ACHN (cell line): ENCODE results near the gene SPTBN4.
"Not testable (repeated sequence)": the region's sequence is repeated elsewhere in the genome, so short reads cannot be mapped to it uniquely, and the experiment has no call there.

Source experiments
- DNase-seq: peaks from one replicate; pipeline ENCODE4 v3.0.0-alpha.2; 2015
- in situ Hi-C: cut with HindIII; loops from 2 replicates; pipeline ENCODE4 v1.10.0; 2017; ENCODE audit warnings: low sequenced_read_pairs, low pct_ligation_motif_present, low pct_unique_long_range_greater_than_20kb

Gene SPTBN4

GRCh38 chr19:40589591-40590429 lies 123.0 kb downstream of the SPTBN4 start:
- DNase-seq, result no peak
- in situ Hi-C loops, result no loop called here

GRCh38 chr19:40590464-40591265 lies 123.9 kb downstream of the SPTBN4 start:
- in situ Hi-C loops, result no loop called here

GRCh38 chr19:40591724-40592123 lies 124.9 kb downstream of the SPTBN4 start:
- in situ Hi-C loops, DNase-seq: not testable (repeated sequence)

More at GRCh38 chr19:40590464-40591265, 123.9 kb downstream of the SPTBN4 start:
- DNase-seq, result no peak

- in situ Hi-C loops, result no loop called here
- peak; percentile 63 for DNase-seq
Observed at GRCh38 chr19:40592170-40592569, 125.4 kb downstream of the SPTBN4 start.

- no peak for DNase-seq
- in situ Hi-C loops, result no loop called here
Observed at GRCh38 chr19:40594255-40594654, 127.5 kb downstream of the SPTBN4 start.

GRCh38 chr19:40594657-40595091 lies 127.9 kb downstream of the SPTBN4 start:
- DNase-seq, result peak; percentile 60
- in situ Hi-C loops, result no loop called here

- peak; percentile 75 for DNase-seq
- in situ Hi-C loops, result no loop called here
Observed at GRCh38 chr19:40596608-40597328, 130.0 kb downstream of the SPTBN4 start.

- DNase-seq, result no peak
- in situ Hi-C loops, result no loop called here
Observed at GRCh38 chr19:40597329-40597838, 130.6 kb downstream of the SPTBN4 start.

GRCh38 chr19:40598121-40598917 lies 131.5 kb downstream of the SPTBN4 start:
- DNase-seq, result peak; percentile 87
- in situ Hi-C loops, result no loop called here

- in situ Hi-C loops, result no loop called here
- no peak for DNase-seq
Observed at GRCh38 chr19:40598918-40599307, 132.1 kb downstream of the SPTBN4 start.

- DNase-seq, result no peak
- in situ Hi-C loops, result no loop called here
Observed at GRCh38 chr19:40599331-40599901, 132.6 kb downstream of the SPTBN4 start.

- DNase-seq, result no peak
- in situ Hi-C loops, result no loop called here
Observed at GRCh38 chr19:40599902-40600569, 133.2 kb downstream of the SPTBN4 start.

GRCh38 chr19:40600570-40601133 lies 133.9 kb downstream of the SPTBN4 start:
- DNase-seq, result no peak
- in situ Hi-C loops, result no loop called here

GRCh38 chr19:40601134-40601974 lies 134.6 kb downstream of the SPTBN4 start, which contains the start of gene LTBP4:
Gene LTBP4, plus strand, starts transcription at chr19:40601369. Its CDS starts 19 bp downstream, at chr19:40601388.
- peak; percentile 35 for DNase-seq
- in situ Hi-C loops, result no loop called here

GRCh38 chr19:40603071-40603388 lies 136.2 kb downstream of the SPTBN4 start:
- no peak for DNase-seq
- in situ Hi-C loops, result no loop called here
